Endodermal cell (in vitro differentiated cells): ENCODE measurements around the gene APBB1IP. TPM values are rescaled to one million over a fixed set of nuclear protein-coding genes. Genes with fewer than 3 reads are reported as not detected.
A peak's percentile ranks its signal among the peaks of the same experiment; 100 is the strongest.
"Not testable (repeated sequence)": the region's sequence is repeated elsewhere in the genome, so short reads cannot be mapped to it uniquely, and the experiment has no call there.

Source experiments
- DNase-seq: peaks from one replicate; pipeline ENCODE4 v3.0.0-alpha.2; 2017
- H3K27ac ChIP-seq: 2 replicates; pipeline ENCODE4 v1.5.1; 2013; ENCODE audit warnings: mild to moderate bottlenecking, low read depth, low read length, moderate library complexity
- H3K27me3 ChIP-seq: 2 replicates; pipeline ENCODE4 v1.6.1; 2013; ENCODE audit warnings: mild to moderate bottlenecking, low read length, moderate library complexity; ENCODE audit not compliant: insufficient read depth, control insufficient read depth, poor library complexity, severe bottlenecking
- H3K36me3 ChIP-seq: 2 replicates; pipeline ENCODE4 v1.7.0; 2013; ENCODE audit warnings: mild to moderate bottlenecking, low read length, moderate library complexity; ENCODE audit not compliant: control insufficient read depth, insufficient read depth
- H3K4me1 ChIP-seq: one replicate; pipeline ENCODE4 v1.7.0; 2013; ENCODE audit warnings: low read length; ENCODE audit not compliant: control insufficient read depth, insufficient read depth
- H3K4me3 ChIP-seq: 2 replicates; pipeline ENCODE4 v1.5.1; 2013; ENCODE audit warnings: mild to moderate bottlenecking, low read length, moderate library complexity
- H3K9ac ChIP-seq: 2 replicates; pipeline ENCODE4 v1.6.1; 2013; ENCODE audit warnings: mild to moderate bottlenecking, low read length, moderate library complexity; ENCODE audit not compliant: poor library complexity, severe bottlenecking; ENCODE audit errors: extremely low read depth
- H3K9me3 ChIP-seq: 2 replicates; pipeline ENCODE4 v1.6.1; 2013; ENCODE audit warnings: mild to moderate bottlenecking, low read length, moderate library complexity; ENCODE audit not compliant: control insufficient read depth
- H3K27ac Mint-ChIP-seq: 2 replicates; pipeline ENCODE4 v1.8.0; 2020; ENCODE audit warnings: mixed read lengths
- H3K27me3 Mint-ChIP-seq: 2 replicates; pipeline ENCODE4 v1.8.0; 2021; ENCODE audit warnings: mild to moderate bottlenecking, mixed read lengths; ENCODE audit not compliant: insufficient read depth
- H3K36me3 Mint-ChIP-seq: 2 replicates; pipeline ENCODE4 v1.8.0; 2020; ENCODE audit warnings: low read depth, mixed read lengths
- H3K4me1 Mint-ChIP-seq: 2 replicates; pipeline ENCODE4 v1.8.0; 2020; ENCODE audit warnings: mixed read lengths
- H3K4me3 Mint-ChIP-seq: 2 replicates; pipeline ENCODE4 v1.8.0; 2020; ENCODE audit warnings: mild to moderate bottlenecking, moderate library complexity, mixed read lengths
- H3K9me3 Mint-ChIP-seq: 2 replicates; pipeline ENCODE4 v1.8.0; 2020; ENCODE audit warnings: mild to moderate bottlenecking, mixed read lengths
- WGBS, 2 experiments: methylation state at CpG; one replicate each; pipeline versions ENCODE4 v1.1.5 to v1.1.7; 2013; ENCODE audit warnings: missing lambda C conversion rate in 2 of 2, mixed read lengths in 1 of 2; ENCODE audit not compliant: insufficient coverage in 1 of 2, insufficient read length in 1 of 2; 5-methylcytosine and 5-hydroxymethylcytosine counted together
- total RNA-seq, 2 donors: library from RNA; stranded (reverse); fragmentation: NEBNext Ultra II Directional in 1 of 2; extraction: Animal tissue kit (Norgen Biotek cat#: 25700) in 1 of 2; gene quantifications; 2 replicates in 1 of 2; 3 replicates in 1 of 2; pipeline ENCODE4 v1.2.1, GENCODE V29; 2021
- TF ChIP-seq, protein P1 (sequence below): fragments of 200-600 bp; sonication (generic); conservative IDR thresholded peaks from 2 replicates; pipeline ENCODE4 v1.5.0; 2021; ENCODE audit warnings: antibody characterized with exemption, mild to moderate bottlenecking

Gene APBB1IP
- total RNA-seq, 2 donors from 2014 or later: 0.24 TPM

- Mint-ChIP-seq H3K4me1 (no peaks in the 10 kb centered on the region), H3K9me3 (no peaks in the 10 kb centered on the region), H3K27me3 (no peaks in the 10 kb centered on the region), H3K36me3 (no peaks in the 10 kb centered on the region), H3K27ac (no peak overlapping the region), H3K4me3 (no peak overlapping the region)
- no peaks in the 10 kb centered on the region for H3K27me3 ChIP-seq
- no peak overlapping the region for H3K9ac ChIP-seq
- TF ChIP-seq, protein P1, sequence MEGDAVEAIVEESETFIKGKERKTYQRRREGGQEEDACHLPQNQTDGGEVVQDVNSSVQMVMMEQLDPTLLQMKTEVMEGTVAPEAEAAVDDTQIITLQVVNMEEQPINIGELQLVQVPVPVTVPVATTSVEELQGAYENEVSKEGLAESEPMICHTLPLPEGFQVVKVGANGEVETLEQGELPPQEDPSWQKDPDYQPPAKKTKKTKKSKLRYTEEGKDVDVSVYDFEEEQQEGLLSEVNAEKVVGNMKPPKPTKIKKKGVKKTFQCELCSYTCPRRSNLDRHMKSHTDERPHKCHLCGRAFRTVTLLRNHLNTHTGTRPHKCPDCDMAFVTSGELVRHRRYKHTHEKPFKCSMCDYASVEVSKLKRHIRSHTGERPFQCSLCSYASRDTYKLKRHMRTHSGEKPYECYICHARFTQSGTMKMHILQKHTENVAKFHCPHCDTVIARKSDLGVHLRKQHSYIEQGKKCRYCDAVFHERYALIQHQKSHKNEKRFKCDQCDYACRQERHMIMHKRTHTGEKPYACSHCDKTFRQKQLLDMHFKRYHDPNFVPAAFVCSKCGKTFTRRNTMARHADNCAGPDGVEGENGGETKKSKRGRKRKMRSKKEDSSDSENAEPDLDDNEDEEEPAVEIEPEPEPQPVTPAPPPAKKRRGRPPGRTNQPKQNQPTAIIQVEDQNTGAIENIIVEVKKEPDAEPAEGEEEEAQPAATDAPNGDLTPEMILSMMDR: no peak
- DNase-seq: peak; percentile 56
- no peaks in the 10 kb centered on the region for H3K36me3 ChIP-seq
- no peak overlapping the region for H3K4me3 ChIP-seq
- 73 to 81% methylated on average over 3 to 19 of the region's 19 CpGs for WGBS, 2 experiments
- no peak overlapping the region for H3K27ac ChIP-seq
- H3K9me3 ChIP-seq: no peaks in the 10 kb centered on the region
- no peaks in the 10 kb centered on the region for H3K4me1 ChIP-seq
Measured at GRCh38 chr10:26593896-26594295, 155.8 kb downstream of the APBB1IP start.

DNA sequence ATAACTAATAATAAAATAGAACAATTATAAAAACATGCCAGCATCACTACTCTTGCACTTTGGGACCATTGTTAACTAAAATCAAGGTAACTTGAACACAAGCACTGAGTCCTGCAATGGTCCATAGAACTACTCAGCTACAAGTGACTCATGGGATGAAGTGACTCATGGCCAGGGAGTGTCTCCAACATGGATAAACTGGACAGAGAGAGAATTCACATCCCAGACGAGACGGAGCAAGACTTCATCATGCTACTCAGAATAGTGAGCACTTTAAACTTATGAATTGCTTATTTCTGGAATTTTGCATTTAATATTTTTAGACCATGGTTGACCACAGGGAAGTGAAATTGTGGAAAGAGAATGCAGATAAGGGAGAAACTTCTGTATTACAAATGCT lies 165.1 kb downstream of the APBB1IP start:
- not testable (repeated sequence) for H3K9ac ChIP-seq, H3K36me3 Mint-ChIP-seq, H3K4me3 Mint-ChIP-seq, H3K27ac Mint-ChIP-seq, H3K9me3 Mint-ChIP-seq, H3K36me3 ChIP-seq, H3K4me1 ChIP-seq, H3K27me3 ChIP-seq, H3K4me3 ChIP-seq, DNase-seq, H3K9me3 ChIP-seq, H3K27me3 Mint-ChIP-seq, H3K27ac ChIP-seq, H3K4me1 Mint-ChIP-seq
- 100% methylated on average over 2 of the region's 2 CpGs; no CpG with 5 or more reads in 1 of the 2 experiments for WGBS, 2 experiments

DNA sequence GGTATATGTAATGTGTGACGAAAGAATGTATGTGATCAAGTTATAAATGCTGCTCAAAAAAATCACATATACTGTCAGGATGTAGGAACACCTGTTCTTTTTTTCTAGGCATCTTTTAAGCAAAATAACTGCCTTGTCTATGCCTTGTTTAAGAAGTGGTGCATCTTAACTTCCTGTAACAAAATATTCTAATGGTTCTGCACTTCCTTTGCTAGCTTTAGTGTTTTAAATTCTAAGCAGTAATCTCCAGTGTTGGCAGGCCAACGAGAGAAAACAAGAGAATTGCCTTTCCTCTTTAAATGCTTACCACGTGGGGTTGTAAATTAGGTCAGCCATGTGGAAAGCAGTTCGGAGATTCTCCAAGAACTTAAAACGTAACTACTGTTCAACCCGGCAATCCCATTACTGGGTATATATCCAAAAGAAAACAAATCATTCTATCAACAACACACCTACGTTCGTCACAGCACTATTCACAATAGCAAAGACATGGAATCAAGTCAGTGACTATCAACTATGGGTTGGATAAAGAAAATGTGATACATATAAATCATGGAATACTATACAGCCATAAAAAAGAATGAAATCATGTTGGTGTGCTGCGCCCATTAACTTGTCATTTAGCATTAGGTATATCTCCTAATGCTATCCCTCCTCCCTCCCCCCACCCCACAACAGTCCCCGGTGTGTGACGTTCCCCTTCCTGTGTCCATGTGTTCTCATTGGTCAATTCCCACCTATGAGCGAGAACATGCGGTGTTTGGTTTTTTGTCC lies 166.4 kb downstream of the APBB1IP start:
- not testable (repeated sequence) for H3K4me3 ChIP-seq, H3K4me1 Mint-ChIP-seq, H3K9ac ChIP-seq, H3K36me3 ChIP-seq, H3K4me3 Mint-ChIP-seq, H3K36me3 Mint-ChIP-seq, H3K4me1 ChIP-seq, H3K9me3 ChIP-seq, DNase-seq, H3K27ac Mint-ChIP-seq, H3K9me3 Mint-ChIP-seq, H3K27ac ChIP-seq, H3K27me3 Mint-ChIP-seq, H3K27me3 ChIP-seq
- 89 to 92% methylated on average over 3 to 13 of the region's 13 CpGs for WGBS, 2 experiments

GRCh38 chr10:26606389-26606877 lies 168.3 kb downstream of the APBB1IP start:
- not testable (repeated sequence) for H3K4me1 Mint-ChIP-seq, H3K27ac ChIP-seq, H3K9me3 ChIP-seq, H3K4me1 ChIP-seq, H3K36me3 Mint-ChIP-seq, H3K27me3 ChIP-seq, H3K4me3 Mint-ChIP-seq, H3K27me3 Mint-ChIP-seq, H3K9me3 Mint-ChIP-seq, DNase-seq, H3K36me3 ChIP-seq, H3K9ac ChIP-seq, H3K27ac Mint-ChIP-seq, H3K4me3 ChIP-seq
- TF ChIP-seq, protein P1: peak; percentile 76
- 80 to 87% methylated on average over 1 to 3 of the region's 4 CpGs for WGBS, 2 experiments
